SW480 (cell line): Measurements from ENCODE around the gene CYP2D6.
"Not testable (repeated sequence)": the region's sequence is repeated elsewhere in the genome, so short reads cannot be mapped to it uniquely, and the experiment has no call there.

ENCODE experiments used
- DNase-seq: peaks from one replicate; pipeline ENCODE4 v3.0.0-alpha.2; 2016; ENCODE audit warnings: low spot score

The CYP2D6 gene

GRCh38 chr22:42130639-42131431 lies at the start of gene CYP2D6:
Gene CYP2D6, minus strand, starts transcription at chr22:42130810. Its CDS starts 19 bp downstream, at chr22:42130791.
- not testable (repeated sequence) for DNase-seq

GRCh38 chr22:42179616-42180015 lies 49.0 kb upstream of the CYP2D6 start:
- DNase-seq = peak; percentile 58

- DNase-seq = no peak
These were observed 48.4 kb upstream of the CYP2D6 start for GRCh38 chr22:42178910-42179519.

GRCh38 chr22:42177891-42178336 lies 47.3 kb upstream of the CYP2D6 start:
- DNase-seq = peak; percentile 46

GRCh38 chr22:42176255-42176915 lies 45.8 kb upstream of the CYP2D6 start:
- no peak for DNase-seq

- no peak for DNase-seq
These were observed 43.5 kb upstream of the CYP2D6 start for GRCh38 chr22:42174062-42174461.

GRCh38 chr22:42173183-42173926 lies 42.7 kb upstream of the CYP2D6 start:
- no peak for DNase-seq

GRCh38 chr22:42172773-42173172 lies 42.2 kb upstream of the CYP2D6 start:
- no peak for DNase-seq

- no peak for DNase-seq
These were observed 41.5 kb upstream of the CYP2D6 start for GRCh38 chr22:42171946-42172719.

- DNase-seq = no peak
These were observed 40.8 kb upstream of the CYP2D6 start for GRCh38 chr22:42171417-42171816.

GRCh38 chr22:42170946-42171345 lies 40.3 kb upstream of the CYP2D6 start:
- DNase-seq = no peak

- DNase-seq = peak; percentile 58
These were observed 38.5 kb upstream of the CYP2D6 start for GRCh38 chr22:42169055-42169469.

GRCh38 chr22:42168476-42168875 lies 37.9 kb upstream of the CYP2D6 start:
- DNase-seq = no peak

- no peak for DNase-seq
These were observed 36.5 kb upstream of the CYP2D6 start for GRCh38 chr22:42167066-42167465.

GRCh38 chr22:42164901-42165300 lies 34.3 kb upstream of the CYP2D6 start:
- no peak for DNase-seq

GRCh38 chr22:42163515-42163914 lies 32.9 kb upstream of the CYP2D6 start:
- DNase-seq = no peak

- DNase-seq = no peak
These were observed 32.3 kb upstream of the CYP2D6 start for GRCh38 chr22:42162728-42163489.

- peak; percentile 40 for DNase-seq
These were observed 30.5 kb upstream of the CYP2D6 start for GRCh38 chr22:42160830-42161696.

- DNase-seq = no peak
These were observed 29.6 kb upstream of the CYP2D6 start for GRCh38 chr22:42160251-42160650.
